GM10266 (cell line): ENCODE data around the gene LTC4S.

Source experiments
- DNase-seq: peaks from one replicate; pipeline ENCODE4 v3.0.0; 2012; ENCODE audit errors: extremely low spot score
- CTCF ChIP-seq: IDR thresholded peaks from 2 replicates; pipeline ENCODE4 v1.5.1; 2012; ENCODE audit warnings: mild to moderate bottlenecking, low read depth; ENCODE audit not compliant: control insufficient read depth, insufficient read depth; ENCODE audit errors: missing control alignments

The LTC4S gene

GRCh38 chr5:179769796-179770195 lies 24.0 kb upstream of the LTC4S start:
- TF ChIP-seq CTCF: no peak

GRCh38 chr5:179771311-179771895 lies 22.4 kb upstream of the LTC4S start:
- no peak for TF ChIP-seq CTCF
- DNase-seq: no peak

More at GRCh38 chr5:179769796-179770195, 24.0 kb upstream of the LTC4S start:
- no peak for DNase-seq

- no peak for TF ChIP-seq CTCF
- no peak for DNase-seq
Observed at GRCh38 chr5:179772351-179772750, 21.4 kb upstream of the LTC4S start.

- no peak for TF ChIP-seq CTCF
- DNase-seq: no peak
Observed at GRCh38 chr5:179773686-179774040, 20.1 kb upstream of the LTC4S start.

- DNase-seq: no peak
- TF ChIP-seq CTCF: no peak
Observed at GRCh38 chr5:179774442-179774841, 19.3 kb upstream of the LTC4S start.

GRCh38 chr5:179776411-179776938 lies 17.3 kb upstream of the LTC4S start:
- TF ChIP-seq CTCF: no peak
- no peak for DNase-seq

- TF ChIP-seq CTCF: no peak
- no peak for DNase-seq
Observed at GRCh38 chr5:179777456-179777855, 16.3 kb upstream of the LTC4S start.
